Measurements from ENCODE around the gene SCN5A.

GRCh38 chr3:38641461-38642110 lies 7.9 kb downstream of the SCN5A start:
- no peak for TF ChIP-seq EP300 (IDR thresholded peaks at IDR 0.05)
- no peak for TF ChIP-seq CTCF (IDR thresholded peaks at IDR 0.05)
- TF ChIP-seq POLR2AphosphoS5 (IDR thresholded peaks at IDR 0.05) = no peak
- TF ChIP-seq POLR2A (IDR thresholded peaks at IDR 0.05) = no peak
